ENCODE measurements around the gene RNF20.

DNA sequence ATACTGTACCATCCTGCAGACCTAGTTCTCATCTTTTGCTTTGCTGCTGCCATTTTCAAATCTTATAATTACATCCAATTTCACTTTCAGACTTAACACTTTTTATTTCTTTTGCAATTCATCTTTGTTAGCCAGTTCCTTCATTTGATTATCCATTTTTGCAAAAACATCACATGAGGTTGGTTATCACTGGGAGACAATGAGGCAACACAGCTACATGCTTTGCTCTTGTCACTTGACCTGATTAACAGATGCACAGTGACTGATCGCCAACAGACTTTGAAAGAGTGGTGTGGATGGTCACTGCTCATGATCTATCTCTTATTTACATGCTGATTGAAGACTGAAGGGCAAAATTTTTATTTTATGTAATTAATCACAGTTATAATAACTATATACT is 17.0 kb upstream of the RNF20 start:
- no peak for TF ChIP-seq ZNF133 (tag by site-specific recombination; IDR thresholded peaks at IDR 0.05)
- no peak for TF ChIP-seq SETDB1 (IDR thresholded peaks at IDR 0.05; ENCODE audit: insufficient read length, low read length)
- TF ChIP-seq ZSCAN23 (tag by site-specific recombination; IDR thresholded peaks at IDR 0.05), result no peak
- TF ChIP-seq, protein P1, sequence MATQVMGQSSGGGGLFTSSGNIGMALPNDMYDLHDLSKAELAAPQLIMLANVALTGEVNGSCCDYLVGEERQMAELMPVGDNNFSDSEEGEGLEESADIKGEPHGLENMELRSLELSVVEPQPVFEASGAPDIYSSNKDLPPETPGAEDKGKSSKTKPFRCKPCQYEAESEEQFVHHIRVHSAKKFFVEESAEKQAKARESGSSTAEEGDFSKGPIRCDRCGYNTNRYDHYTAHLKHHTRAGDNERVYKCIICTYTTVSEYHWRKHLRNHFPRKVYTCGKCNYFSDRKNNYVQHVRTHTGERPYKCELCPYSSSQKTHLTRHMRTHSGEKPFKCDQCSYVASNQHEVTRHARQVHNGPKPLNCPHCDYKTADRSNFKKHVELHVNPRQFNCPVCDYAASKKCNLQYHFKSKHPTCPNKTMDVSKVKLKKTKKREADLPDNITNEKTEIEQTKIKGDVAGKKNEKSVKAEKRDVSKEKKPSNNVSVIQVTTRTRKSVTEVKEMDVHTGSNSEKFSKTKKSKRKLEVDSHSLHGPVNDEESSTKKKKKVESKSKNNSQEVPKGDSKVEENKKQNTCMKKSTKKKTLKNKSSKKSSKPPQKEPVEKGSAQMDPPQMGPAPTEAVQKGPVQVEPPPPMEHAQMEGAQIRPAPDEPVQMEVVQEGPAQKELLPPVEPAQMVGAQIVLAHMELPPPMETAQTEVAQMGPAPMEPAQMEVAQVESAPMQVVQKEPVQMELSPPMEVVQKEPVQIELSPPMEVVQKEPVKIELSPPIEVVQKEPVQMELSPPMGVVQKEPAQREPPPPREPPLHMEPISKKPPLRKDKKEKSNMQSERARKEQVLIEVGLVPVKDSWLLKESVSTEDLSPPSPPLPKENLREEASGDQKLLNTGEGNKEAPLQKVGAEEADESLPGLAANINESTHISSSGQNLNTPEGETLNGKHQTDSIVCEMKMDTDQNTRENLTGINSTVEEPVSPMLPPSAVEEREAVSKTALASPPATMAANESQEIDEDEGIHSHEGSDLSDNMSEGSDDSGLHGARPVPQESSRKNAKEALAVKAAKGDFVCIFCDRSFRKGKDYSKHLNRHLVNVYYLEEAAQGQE (tag by site-specific recombination; IDR thresholded peaks at IDR 0.05), result no peak

Measured in HEK293 (cell line).